BLaER1 treated with 17β-estradiol and CSF1 and Interleukin-3, amounts not matched to agents 10 nM and 100 nM (cell line): ENCODE measurements around the gene ZNF33B.
A peak's percentile ranks its signal among the peaks of the same experiment; 100 is the strongest.
"Not testable (repeated sequence)": the region's sequence is repeated elsewhere in the genome, so short reads cannot be mapped to it uniquely, and the experiment has no call there.

ENCODE experiments used
- H3K27ac ChIP-seq, 11 experiments: shearing (Covaris generic); formaldehyde crosslinking; 2 replicates each; pipeline ENCODE4 v1.8.1; 2022
- H3K27me3 ChIP-seq, 11 experiments: shearing (Covaris generic); formaldehyde crosslinking; 2 replicates each; pipeline ENCODE4 v1.8.1; 2022
- H3K36me3 ChIP-seq, 11 experiments: shearing (Covaris generic); formaldehyde crosslinking; 2 replicates each; pipeline ENCODE4 v1.8.1; 2022
- H3K4me1 ChIP-seq, 10 experiments: shearing (Covaris generic); formaldehyde crosslinking; 2 replicates each; pipeline ENCODE4 v1.8.1; 2022
- H3K4me2 ChIP-seq, 11 experiments: shearing (Covaris generic); formaldehyde crosslinking; 2 replicates each; pipeline ENCODE4 v1.8.1; 2022
- H3K4me3 ChIP-seq, 10 experiments: shearing (Covaris generic); formaldehyde crosslinking; 2 replicates each; pipeline ENCODE4 v1.8.1; 2022
- H3K9ac ChIP-seq, 11 experiments: shearing (Covaris generic); formaldehyde crosslinking; 2 replicates each; pipeline ENCODE4 v1.8.1; 2022
- H3K9me3 ChIP-seq, 11 experiments: shearing (Covaris generic); formaldehyde crosslinking; replicated peaks in 1 of 11; 2 replicates each; pipeline ENCODE4 v1.8.1; 2022
- H4K20me1 ChIP-seq, 11 experiments: shearing (Covaris generic); formaldehyde crosslinking; 2 replicates each; pipeline ENCODE4 v1.8.1; 2022
- Cebpa-rat ChIP-seq, 11 experiments: shearing (Covaris generic); IDR thresholded peaks; 2 replicates each; pipeline ENCODE4 v1.8.1; 2022

Gene ZNF33B

GRCh38 chr10:42594246-42594650, 44.1 kb downstream of the ZNF33B start:
- H3K36me3 ChIP-seq: peaks cover 59 to 90% (median 77%) of the 10 kb centered on the region in 11 experiments
- H3K9ac ChIP-seq: no peak overlapping the region
- H3K4me1 ChIP-seq: no peaks in the 10 kb centered on the region
- peaks cover 68 to 81% (median 76%) of the 10 kb centered on the region in 11 experiments for H3K9me3 ChIP-seq
- peak overlapping the region in 1 of 10 experiments; percentile 28; a peak in 1 of 20 replicates for H3K4me3 ChIP-seq
- no peaks in the 10 kb centered on the region for H3K27me3 ChIP-seq
- TF ChIP-seq Cebpa-rat (IDR thresholded peaks at IDR 0.05): no peak
- H3K27ac ChIP-seq: no peak overlapping the region
- H4K20me1 ChIP-seq: no peaks in the 10 kb centered on the region
- no peak overlapping the region for H3K4me2 ChIP-seq

GRCh38 chr10:42593284-42593683, 45.1 kb downstream of the ZNF33B start:
- Histone ChIP-seq H3K27me3 (no peaks in the 10 kb centered on the region), H3K4me2 (no peak overlapping the region), H3K27ac (no peak overlapping the region), H4K20me1 (no peaks in the 10 kb centered on the region), H3K9me3 (peaks cover 66 to 76% (median 72%) of the 10 kb centered on the region in 11 experiments), H3K36me3 (peaks cover 63 to 92% (median 81%) of the 10 kb centered on the region in 11 experiments), H3K4me3 (peak overlapping the region in 5 of 10 experiments; percentile 5 to 28 (median 20); a peak in 3 of 20 replicates), H3K4me1 (no peaks in the 10 kb centered on the region), H3K9ac (no peak overlapping the region)
- no peak for TF ChIP-seq Cebpa-rat (IDR thresholded peaks at IDR 0.05)

GRCh38 chr10:42583828-42584227, 54.5 kb downstream of the ZNF33B start:
- peaks cover 0 to 11% (median 0%) of the 10 kb centered on the region in 11 experiments; a peak in 2 of 22 replicates for H3K9me3 ChIP-seq
- no peak overlapping the region for H3K4me2 ChIP-seq
- H3K4me3 ChIP-seq: no peak overlapping the region
- H3K27ac ChIP-seq: no peak overlapping the region
- H3K36me3 ChIP-seq: peaks cover 16 to 31% (median 23%) of the 10 kb centered on the region in 11 experiments
- no peaks in the 10 kb centered on the region for H3K4me1 ChIP-seq
- no peak overlapping the region for H3K9ac ChIP-seq
- TF ChIP-seq Cebpa-rat (IDR thresholded peaks at IDR 0.05): peak in 3 of 11 experiments; percentile 25 to 57 (median 49); a peak in 2 of 22 replicates
- no peaks in the 10 kb centered on the region for H3K27me3 ChIP-seq
- no peaks in the 10 kb centered on the region for H4K20me1 ChIP-seq

GRCh38 chr10:42578019-42578418, 60.4 kb downstream of the ZNF33B start:
- H3K36me3 ChIP-seq: peaks cover 0 to 3% (median 0%) of the 10 kb centered on the region in 11 experiments; a peak in 1 of 22 replicates
- H3K4me3 ChIP-seq: no peak overlapping the region
- 0 out of 22 replicates have a peak, but pooled peaks cover 0 to 4% (median 0%) of the 10 kb centered on the region in 11 experiments for H3K9me3 ChIP-seq
- TF ChIP-seq Cebpa-rat (IDR thresholded peaks at IDR 0.05): no peak
- no peak overlapping the region for H3K27ac ChIP-seq
- H3K27me3 ChIP-seq: no peaks in the 10 kb centered on the region
- H3K4me1 ChIP-seq: peaks cover 0 to 8% (median 0%) of the 10 kb centered on the region in 10 experiments; a peak in 6 of 20 replicates
- H3K4me2 ChIP-seq: no peak overlapping the region
- H3K9ac ChIP-seq: no peak overlapping the region
- no peaks in the 10 kb centered on the region for H4K20me1 ChIP-seq

- Histone ChIP-seq H3K36me3 (no peaks in the 10 kb centered on the region), H4K20me1 (no peaks in the 10 kb centered on the region), H3K27me3 (no peaks in the 10 kb centered on the region), H3K4me3 (no peak overlapping the region), H3K4me1 (peaks cover 0 to 8% (median 0%) of the 10 kb centered on the region in 10 experiments; a peak in 6 of 20 replicates), H3K9ac (no peak overlapping the region), H3K9me3 (peaks cover 3 to 15% (median 8%) of the 10 kb centered on the region in 11 experiments; a peak in 15 of 22 replicates), H3K4me2 (no peak overlapping the region), H3K27ac (no peak overlapping the region)
- no peak for TF ChIP-seq Cebpa-rat (IDR thresholded peaks at IDR 0.05)
Measured at GRCh38 chr10:42576338-42576737, 62.0 kb downstream of the ZNF33B start.

- no peaks in the 10 kb centered on the region for H3K36me3 ChIP-seq
- no peak overlapping the region for H3K9ac ChIP-seq
- H3K27ac ChIP-seq: no peak overlapping the region
- peaks cover 0 to 8% (median 1%) of the 10 kb centered on the region in 10 experiments; a peak in 7 of 20 replicates for H3K4me1 ChIP-seq
- no peaks in the 10 kb centered on the region for H3K27me3 ChIP-seq
- TF ChIP-seq Cebpa-rat (IDR thresholded peaks at IDR 0.05): no peak
- no peaks in the 10 kb centered on the region for H4K20me1 ChIP-seq
- H3K4me3 ChIP-seq: no peak overlapping the region
- H3K4me2 ChIP-seq: peak overlapping the region in 8 of 11 experiments; percentile 6 to 42 (median 36); a peak in 8 of 22 replicates
- peaks cover 17 to 30% (median 26%) of the 10 kb centered on the region in 11 experiments for H3K9me3 ChIP-seq
Measured at GRCh38 chr10:42574336-42574735, 64.0 kb downstream of the ZNF33B start.

GRCh38 chr10:42556931-42557330, 81.4 kb downstream of the ZNF33B start:
- Histone ChIP-seq H3K4me3 (no peak overlapping the region), H3K9me3 (no peaks in the 10 kb centered on the region), H4K20me1 (no peaks in the 10 kb centered on the region), H3K4me1 (peaks cover 2 to 13% (median 8%) of the 10 kb centered on the region in 10 experiments; a peak in 18 of 20 replicates), H3K27ac (no peak overlapping the region), H3K27me3 (no peaks in the 10 kb centered on the region), H3K9ac (no peak overlapping the region), H3K36me3 (no peaks in the 10 kb centered on the region), H3K4me2 (no peak overlapping the region)
- no peak for TF ChIP-seq Cebpa-rat (IDR thresholded peaks at IDR 0.05)

- peak overlapping the region in 5 of 10 experiments; percentile 71 to 85 (median 82); a peak in 4 of 20 replicates for H3K4me3 ChIP-seq
- H3K27ac ChIP-seq: not testable (repeated sequence)
Measured at GRCh38 chr10:42553576-42553975, 84.8 kb downstream of the ZNF33B start.

GRCh38 chr10:42553064-42553407, 85.3 kb downstream of the ZNF33B start:
- H3K36me3 ChIP-seq: peaks cover 7 to 26% (median 18%) of the 10 kb centered on the region in 11 experiments; a peak in 16 of 22 replicates
- H3K9ac ChIP-seq: peak overlapping the region in 10 of 11 experiments; percentile 8 to 89 (median 84); a peak in 15 of 22 replicates
- H3K27ac ChIP-seq: peak overlapping the region in 1 of 11 experiments; percentile 33; a peak in 1 of 22 replicates

More at GRCh38 chr10:42553576-42553975, 84.8 kb downstream of the ZNF33B start:
- H3K4me1 ChIP-seq: peaks cover 19 to 30% (median 26%) of the 10 kb centered on the region in 10 experiments
- H4K20me1 ChIP-seq, H3K9me3 ChIP-seq, H3K9ac ChIP-seq, H3K27me3 ChIP-seq: not testable (repeated sequence)
- peak overlapping the region; percentile 67 to 98 (median 80); a peak in 16 of 22 replicates for H3K4me2 ChIP-seq
- H3K36me3 ChIP-seq: peaks cover 7 to 21% (median 15%) of the 10 kb centered on the region in 11 experiments; a peak in 15 of 22 replicates

More at GRCh38 chr10:42553064-42553407, 85.3 kb downstream of the ZNF33B start:
- no peaks in the 10 kb centered on the region for H3K27me3 ChIP-seq
- H3K4me3 ChIP-seq: peak overlapping the region; percentile 71 to 95 (median 84)
- no peaks in the 10 kb centered on the region for H4K20me1 ChIP-seq
- peaks cover 0 to 13% (median 3%) of the 10 kb centered on the region in 11 experiments; a peak in 6 of 22 replicates for H3K9me3 ChIP-seq
- peak overlapping the region; percentile 67 to 98 (median 80) for H3K4me2 ChIP-seq
- TF ChIP-seq Cebpa-rat (IDR thresholded peaks at IDR 0.05): no peak
- H3K4me1 ChIP-seq: peaks cover 19 to 30% (median 26%) of the 10 kb centered on the region in 10 experiments
